T-helper 22 cell (primary cell): ENCODE data around the gene ZCCHC8.
"Not testable (repeated sequence)": the region's sequence is repeated elsewhere in the genome, so short reads cannot be mapped to it uniquely, and the experiment has no call there.

Experiments used
- DNase-seq: peaks from one replicate; pipeline ENCODE4 v3.0.0-alpha.2; 2020; ENCODE audit warnings: low read depth

Gene ZCCHC8

DNA sequence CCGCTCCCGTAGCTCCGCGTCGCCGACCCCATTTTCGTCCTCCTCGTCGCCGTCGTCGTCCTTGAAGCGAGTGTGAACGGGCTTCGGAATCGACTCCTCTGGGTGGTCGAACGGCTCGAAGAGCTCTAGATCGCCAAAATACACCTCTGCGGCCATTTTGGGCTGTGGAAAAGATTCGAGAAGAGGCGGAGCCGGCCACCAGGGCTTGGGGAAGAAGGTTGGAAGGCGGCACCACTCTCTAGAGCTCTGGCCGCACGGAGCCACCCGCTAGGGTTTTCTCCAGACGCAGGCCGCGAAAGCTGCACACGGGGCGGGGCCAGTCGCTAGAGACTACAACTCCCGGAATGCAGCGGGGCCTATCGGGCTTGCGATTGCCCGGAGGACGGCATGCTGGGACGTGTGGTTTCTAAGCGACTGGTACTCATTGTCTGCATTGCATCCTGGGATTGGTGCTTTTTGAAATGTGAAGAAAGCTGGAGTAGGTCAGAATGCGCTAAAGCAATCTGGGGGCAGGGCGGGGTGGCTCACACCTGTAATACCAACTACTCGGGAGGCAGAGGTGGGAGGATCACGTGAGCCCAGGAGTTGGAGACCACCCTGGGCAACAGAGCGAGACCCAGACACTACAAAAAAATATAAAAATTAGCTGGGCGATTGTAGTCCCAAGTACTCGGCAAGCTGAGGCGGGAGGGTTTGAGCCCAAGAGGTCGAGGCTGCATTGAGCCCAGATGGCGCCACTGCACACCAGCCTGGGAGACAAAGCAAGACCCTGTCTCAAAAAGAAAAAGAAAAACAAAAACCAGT lies at the start of gene ZCCHC8:
Gene ZCCHC8, minus strand, starts transcription at position 248 of the 804 bp plus-strand sequence. Its CDS starts 92 bp downstream, at position 156.
- peak; percentile 95 for DNase-seq

DNA sequence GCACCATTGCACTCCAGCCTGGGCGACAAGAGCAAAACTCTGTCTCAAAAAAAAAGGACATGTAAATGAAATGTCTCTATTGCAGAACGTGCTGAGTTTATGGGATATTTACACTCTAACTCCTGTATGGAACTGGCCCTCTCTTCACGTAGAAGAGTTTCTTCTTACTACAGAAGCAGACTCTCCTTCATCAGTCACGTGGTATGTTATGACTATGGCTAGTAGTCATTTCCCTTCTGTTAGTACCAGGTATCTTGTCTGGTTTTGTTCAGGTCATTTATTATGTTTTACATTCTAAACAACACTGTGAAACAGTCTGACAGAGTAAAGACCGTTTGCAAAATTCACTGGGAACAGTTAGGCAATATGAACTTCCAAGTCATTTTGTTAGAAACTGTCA lies 46.6 kb upstream of the ZCCHC8 start:
- DNase-seq: no peak

DNA sequence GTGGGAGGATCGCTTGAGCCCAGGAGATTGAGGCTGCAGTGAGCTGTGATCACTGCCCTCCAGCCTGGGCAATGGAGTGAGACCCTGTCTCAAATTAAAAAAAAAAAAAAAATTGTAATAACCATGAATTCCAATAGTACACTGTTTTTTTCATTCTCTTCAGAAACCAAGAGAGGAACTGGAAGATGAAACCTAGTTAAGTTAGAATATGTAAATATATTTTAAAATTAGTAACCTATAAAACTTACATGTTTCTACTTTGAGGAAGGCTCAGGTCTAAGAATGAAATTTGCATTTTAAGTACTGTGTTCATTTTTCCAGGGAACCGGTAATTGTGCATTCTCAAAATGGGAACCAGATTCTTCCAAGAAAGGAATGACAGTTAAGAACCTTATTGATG lies 45.1 kb upstream of the ZCCHC8 start:
- DNase-seq: no peak

DNA sequence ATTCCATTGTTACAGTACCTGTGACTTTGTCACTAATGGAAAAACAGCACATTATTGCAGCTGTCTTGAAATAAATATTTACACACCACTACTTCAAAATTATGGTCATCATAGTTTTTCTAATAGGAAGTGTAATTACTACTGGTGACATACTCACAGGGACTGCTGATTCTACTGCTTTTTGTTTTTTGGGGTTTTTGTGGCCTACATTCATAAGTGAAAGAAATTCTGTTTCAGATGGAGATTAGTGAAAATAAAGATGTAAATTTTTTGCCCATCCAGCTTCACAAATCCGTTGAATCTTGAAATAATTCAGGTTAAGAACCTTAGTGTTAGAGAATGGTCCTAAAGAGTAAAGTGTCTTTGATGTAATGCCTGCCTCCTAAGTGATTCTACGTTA lies 43.8 kb upstream of the ZCCHC8 start:
- DNase-seq: no peak

DNA sequence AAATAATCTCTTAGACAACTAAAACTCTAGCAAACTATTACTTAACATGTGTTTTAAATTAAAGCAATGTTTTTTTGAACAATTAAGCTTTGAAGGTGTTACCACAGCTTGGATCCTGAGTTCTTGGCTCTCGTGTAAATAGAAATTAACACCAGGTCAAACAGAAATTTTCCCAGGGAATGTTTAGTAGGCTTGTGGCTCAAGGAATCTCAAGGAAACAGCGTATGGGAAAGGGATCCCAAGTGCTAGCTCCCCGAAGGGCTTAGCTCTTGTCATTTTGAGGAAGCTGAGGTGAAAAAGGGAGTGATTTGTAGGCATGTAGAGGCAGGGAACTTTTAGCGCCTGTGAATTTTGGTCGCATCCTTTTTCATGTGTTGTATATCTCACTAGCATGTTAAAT lies 37.8 kb upstream of the ZCCHC8 start:
- no peak for DNase-seq

DNA sequence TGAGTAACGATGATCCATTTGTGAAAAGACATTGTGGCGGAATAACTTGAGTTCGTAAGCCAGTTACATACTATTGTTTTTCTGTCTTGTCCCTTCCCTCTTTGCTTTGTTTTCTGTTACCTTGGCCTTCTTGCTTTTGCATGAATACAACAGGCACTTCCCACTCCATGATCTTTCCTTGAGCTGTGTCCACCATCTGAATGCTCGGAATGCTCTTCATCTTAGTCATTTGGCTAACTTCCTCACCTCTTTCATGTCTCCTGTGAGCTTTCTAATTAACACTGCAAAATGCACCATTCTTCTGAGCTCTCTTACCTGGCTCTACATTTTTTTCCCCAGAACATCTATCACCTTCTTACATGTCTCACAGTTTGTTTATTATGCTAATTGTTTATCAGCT lies 36.3 kb upstream of the ZCCHC8 start:
- DNase-seq: no peak

DNA sequence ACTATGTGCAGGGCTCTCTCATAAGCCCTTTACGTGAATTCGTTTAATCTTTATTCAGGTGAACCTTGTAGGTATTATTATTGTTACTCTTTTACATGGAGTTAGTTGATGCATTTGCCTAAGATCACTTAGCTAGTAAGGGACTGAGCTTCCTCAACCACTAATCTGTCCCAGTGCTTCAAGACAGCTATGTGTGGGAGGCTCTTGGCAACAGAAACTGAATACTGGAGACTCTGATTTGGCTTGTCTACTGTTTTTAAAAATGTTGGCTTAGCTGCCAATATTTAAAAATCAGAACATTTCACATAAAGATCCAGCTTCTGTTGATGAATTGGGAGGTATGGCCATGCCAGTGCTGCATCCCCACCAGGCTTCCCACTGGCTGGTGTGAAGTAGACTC lies 33.1 kb upstream of the ZCCHC8 start:
- no peak for DNase-seq

DNA sequence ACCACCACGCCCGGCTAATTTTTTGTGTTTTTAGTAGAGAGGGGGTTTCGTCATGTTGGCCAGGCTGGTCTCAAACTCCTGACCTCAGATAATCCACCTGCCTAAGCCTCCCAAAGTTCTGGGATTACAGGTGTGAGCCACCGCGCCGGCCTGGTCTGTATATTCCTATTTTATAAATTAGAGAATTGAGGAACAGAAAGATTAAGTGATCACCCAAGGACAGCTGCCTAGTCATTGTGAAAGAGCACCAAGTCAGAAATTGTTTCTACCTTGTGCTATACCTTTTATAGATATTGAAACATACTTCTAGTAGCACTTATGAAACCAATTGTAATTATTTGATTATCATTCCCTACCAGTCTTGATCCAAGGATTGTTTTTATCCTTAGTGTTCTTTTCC lies 28.3 kb upstream of the ZCCHC8 start:
- DNase-seq: no peak

DNA sequence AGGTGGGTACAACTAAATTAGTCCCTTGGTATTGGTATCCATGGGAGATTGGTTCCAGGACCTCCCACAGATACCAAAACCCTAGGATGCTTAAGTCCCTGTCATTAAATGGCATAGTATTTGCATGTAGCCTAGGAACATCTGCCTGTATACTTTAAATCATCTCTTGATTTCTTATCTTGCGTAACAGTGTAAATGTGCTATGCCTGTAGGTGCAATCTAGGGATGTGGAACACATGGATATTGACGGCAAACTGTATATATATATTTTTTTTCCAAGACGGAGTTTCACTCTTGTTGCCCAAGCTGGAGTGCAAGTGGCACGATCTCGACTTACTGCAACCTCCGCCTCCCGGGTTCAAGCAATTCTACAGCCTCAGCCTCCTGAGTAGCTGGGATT lies 27.9 kb upstream of the ZCCHC8 start:
- no peak for DNase-seq

DNA sequence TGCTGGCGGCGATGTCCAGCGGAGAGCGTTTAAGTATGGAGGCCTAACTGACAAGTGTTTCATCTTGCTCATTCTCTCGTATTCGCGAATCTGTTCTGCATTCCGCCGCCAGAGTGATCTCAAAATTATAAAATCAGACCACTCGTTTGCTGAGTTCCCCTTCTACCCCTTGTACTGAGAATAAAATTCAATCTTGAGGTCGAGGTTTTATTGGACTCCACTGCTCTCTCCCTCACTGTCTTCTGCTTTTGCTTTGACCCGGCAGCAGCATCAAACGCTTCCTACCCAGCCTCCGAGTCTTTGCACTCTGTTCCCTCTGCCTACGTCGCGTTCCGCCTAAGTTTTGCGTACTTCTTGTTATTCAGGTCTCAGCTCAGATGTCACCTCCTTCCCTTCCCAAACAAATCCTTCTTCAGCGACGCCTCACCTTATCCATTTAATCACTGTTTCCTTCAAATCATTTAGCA lies 26.8 kb upstream of the ZCCHC8 start:
- DNase-seq: peak; percentile 8

DNA sequence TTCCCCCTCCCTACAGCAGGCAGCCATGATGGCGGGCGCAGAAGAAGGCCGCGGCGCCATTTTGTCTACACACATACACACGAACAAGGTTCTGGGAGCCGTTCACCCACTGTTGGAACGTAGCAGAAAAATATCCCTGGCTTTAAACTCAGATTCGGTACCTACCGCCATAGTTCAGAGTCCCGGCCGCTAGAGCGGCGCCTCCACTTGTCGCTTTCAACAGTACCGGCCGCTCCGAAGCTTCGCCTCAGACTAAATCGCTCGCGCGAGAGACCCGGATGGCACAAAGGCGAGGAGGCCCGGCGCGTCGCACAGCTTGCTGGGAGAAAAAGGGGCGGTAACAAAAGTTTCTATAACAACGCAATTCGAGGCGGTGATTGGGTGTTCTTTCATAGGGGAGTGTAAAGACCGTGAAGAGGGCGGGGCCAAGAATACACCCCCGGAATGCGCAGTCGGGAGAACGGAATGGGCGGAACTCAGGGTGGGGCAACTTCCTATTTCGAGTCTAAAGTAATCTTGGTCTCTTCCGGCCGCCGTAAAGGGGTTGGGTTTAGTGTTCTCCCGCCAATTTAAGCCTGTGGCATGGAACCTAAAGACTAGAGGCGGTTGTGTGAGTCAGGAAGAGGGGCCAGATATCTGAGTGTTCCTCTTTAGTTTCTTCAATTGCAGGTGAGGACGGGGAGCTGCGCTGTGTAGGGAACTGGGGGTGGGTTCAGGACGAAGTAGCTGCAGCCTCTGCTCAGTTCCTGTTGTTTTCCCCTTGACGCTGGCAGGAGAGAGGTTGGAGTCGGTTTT lies 26.1 kb upstream of the ZCCHC8 start, which contains the start of the genes KNTC1 and RSRC2:
Gene KNTC1, plus strand, starts transcription at position 567 of the 795 bp plus-strand sequence. CDS start 2,815 bp downstream, outside the sequence.
Gene RSRC2, minus strand, starts transcription at position 254 of the 795 bp plus-strand sequence. Its CDS starts 83 bp downstream, at position 171.
- peak; percentile 99 for DNase-seq

DNA sequence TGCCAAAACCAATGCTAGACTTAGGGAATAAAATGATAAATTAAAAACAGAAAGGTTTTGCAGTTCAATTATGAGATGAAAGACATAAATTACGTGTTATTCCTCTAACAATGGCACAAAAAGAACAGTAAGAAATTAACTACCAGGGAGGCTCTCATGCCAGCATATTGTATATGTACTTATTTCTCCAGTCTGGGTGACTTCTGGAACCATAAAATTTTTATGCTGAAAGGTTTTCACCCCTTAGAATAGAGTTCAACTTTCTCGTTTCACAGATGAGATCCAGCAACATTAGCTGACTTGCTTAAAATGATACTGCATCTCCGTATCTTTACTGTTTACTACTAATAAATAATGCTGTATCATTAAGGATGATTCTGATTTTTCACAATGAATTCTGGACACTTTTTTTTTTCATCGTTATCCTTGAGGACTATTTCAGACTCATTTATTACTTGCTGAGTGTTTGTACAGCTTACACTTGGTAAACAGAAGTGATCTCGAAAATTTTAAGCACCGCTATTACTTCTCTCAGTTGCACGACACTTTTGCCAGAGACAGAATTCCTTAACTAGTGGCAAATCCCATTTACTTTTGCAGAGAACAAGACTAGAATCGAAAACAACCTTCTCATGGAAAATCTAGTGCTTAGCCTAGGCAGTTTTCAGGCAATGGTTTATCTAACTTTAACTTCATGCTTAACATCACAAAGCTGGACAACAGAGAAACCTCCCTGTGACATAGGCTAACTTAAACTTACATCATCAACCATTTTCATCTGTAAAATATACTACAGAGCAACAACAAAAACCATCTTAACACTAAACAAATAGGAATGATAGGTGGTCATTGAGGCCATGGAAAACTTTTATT lies 23.4 kb upstream of the ZCCHC8 start:
- DNase-seq: no peak

DNA sequence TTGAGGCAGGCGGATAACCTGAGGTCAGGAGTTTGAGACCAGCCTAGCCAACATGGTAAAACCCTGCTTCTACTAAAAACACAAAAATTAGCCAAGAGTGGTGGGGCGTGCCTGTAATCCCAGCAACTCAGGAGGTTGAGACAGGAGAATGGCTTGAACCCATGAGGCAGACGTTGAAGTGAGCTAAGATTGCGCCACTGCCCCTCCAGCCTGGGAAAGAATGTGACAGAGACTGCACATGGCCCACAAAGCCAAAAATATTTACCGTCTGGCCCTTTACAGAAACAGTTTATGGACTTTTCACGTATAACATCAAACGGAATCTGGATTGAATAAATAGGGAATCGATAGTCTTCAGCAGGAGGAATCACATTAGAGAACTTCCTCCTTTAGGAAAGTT lies 22.5 kb upstream of the ZCCHC8 start:
- no peak for DNase-seq

DNA sequence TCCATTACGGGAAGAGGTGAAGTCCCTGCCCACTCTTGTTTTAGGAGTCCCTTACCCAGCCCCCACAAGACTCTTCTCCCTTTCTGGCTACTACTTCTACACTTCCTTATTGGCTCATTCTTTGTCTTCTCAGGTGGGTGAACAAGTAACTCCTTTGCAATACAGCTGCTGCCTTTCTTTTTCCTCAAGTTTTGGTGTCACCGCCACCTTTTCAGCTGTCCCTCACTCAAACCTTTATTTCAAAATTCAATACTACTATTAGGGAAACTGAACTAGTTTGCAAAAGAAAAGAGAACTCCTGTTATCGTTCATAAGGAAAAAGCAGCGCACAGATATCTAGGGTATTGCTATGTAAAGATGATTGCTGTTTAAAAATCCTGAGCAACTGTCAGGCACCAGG lies 19.9 kb upstream of the ZCCHC8 start:
- no peak for DNase-seq

DNA sequence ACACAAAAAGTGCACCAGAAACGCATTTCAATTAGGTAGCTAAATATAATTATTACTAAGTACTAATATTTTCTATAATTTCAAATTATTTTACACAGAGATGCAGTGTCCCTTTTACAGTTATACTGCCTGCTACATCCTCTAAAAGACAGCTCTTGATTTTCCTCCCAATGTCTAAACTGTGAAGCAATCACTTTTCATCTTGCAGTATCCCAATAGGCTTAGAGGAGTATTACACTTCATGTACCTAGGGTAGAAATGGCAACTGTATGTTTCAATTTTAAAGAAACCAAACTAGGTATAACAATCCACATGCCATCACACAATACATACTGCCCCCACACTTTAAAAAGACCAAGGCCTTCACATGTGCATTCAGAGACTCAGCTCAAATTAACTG lies 18.7 kb upstream of the ZCCHC8 start:
- DNase-seq: no peak

DNA sequence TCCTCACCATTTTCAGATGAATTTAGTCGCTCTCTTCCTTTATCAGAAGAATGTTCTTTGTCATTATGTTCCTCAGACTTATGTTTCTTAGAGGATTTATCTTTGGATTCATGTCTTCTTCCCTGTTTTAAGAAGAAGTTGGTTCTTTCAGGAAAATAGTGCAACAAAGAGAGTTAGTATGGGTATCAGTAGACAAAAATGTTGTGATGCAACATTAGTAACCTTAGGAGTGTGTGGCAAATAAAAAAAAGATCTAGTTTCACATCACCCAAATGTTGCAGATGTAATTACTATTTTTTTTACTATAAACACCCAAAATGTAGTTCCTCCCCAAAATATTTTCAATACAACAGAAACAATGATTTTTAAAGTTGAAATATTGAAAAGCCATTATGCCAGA lies 18.2 kb upstream of the ZCCHC8 start:
- no peak for DNase-seq

DNA sequence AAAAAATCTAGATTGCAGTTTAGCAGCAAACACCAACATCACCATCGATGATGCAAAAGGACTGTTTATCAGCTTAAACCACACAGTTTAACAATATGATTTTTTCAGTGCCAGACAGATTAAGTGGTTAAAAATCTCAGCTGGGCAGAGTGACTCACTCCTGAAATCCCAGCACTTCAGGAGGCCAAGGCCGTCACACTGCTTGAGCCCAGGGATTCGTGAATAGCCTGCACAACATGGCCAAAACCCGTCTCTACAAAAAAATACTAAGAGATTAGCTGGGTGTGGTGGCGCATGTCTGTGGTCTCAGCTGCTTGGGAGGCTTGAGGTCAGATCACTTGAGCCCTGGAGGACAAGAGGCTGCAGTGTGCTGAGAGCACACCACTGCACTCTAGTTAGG lies 17.1 kb upstream of the ZCCHC8 start:
- no peak for DNase-seq

DNA sequence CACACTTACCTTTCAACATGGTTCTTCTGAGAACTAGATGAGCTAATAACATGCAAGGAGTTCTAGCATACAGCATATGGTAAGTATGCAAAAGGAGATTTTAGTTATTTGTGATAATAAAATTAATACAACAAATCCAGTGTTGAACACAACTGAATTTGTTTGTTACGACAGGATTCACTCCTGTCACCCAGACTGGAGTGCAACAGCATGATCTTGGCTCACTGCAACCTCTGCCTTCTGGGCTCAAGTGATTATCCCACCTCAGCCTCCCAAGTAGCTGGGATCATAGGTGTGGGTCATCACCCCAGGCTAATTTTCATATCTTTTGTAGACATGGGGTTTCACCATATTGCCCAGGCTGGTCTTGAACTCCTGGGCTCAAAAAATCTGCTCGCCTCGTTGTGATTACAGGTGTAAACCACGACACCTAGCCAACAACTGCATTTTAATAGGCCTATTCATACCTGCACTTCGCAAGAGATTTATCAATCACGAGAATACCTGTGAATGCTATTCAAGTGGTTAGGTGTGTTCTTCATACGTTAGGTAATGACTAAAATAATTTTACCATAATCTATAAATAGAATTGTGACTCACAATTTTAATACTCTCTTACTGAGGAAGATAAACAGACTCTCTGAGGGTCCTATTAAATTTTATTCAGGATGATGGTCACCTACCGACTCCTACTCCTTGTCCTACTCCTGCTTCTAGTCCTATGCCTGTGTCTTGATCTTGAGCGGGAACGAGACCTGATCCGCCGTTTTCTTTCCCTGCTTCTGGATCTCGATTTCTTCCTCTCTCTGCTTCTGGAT lies 16.0 kb upstream of the ZCCHC8 start:
- DNase-seq: no peak

DNA sequence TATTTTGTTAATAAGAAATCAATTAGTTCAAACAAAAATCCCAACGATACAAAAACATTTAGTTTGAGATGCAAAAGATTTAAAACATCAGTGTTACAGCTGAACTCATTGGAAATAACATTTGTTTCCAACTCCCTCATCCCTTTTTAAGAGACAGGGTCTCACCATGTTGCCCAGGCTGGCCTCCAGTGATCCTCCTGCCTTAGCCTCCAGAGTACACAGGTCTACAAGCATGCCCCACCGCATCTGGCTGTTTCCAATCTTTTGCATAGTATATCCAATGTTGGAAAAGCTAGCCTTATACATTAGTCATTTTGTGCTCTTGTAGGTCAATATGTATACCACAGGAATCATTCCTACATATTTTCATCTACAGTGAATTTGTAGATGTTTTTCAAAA lies 14.5 kb upstream of the ZCCHC8 start:
- no peak for DNase-seq

DNA sequence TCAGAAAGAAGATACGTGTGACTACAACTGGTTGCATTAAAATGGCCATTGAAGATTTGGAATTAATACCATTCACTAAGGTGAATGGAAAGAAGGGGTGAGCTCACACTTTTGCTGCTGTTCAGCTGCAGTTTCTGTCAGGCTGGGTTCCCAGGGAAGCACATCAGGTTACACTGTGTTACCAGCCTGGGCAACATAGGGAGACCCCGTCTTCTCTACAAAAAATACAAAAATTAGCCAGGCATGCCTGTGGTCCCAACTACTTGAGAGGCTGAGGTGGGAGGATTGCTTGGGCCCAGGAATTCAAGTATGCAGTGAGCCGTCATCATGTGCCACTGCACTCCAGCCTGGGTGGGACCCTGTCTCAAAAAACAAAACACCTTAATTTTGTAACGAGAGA lies 12.9 kb upstream of the ZCCHC8 start:
- no peak for DNase-seq

DNA sequence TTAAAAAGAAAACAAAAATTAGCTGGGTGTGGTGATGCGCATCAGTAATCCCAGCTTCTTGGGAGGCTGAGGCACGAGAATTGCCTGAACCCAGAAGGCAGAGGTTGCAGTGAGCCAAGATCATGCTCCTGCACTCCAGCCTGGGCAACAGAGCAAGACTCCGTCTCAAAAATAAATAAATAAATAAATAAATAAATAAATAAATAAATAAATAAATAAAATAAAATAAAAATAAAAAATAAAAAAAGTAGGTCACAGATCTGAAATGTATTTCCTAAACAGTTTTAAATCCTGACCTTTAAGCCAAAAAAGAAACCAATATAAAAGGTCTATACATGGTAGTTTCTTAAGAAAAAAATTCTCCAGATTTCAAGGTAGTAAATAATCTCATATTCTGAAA lies 12.3 kb upstream of the ZCCHC8 start:
- not testable (repeated sequence) for DNase-seq
